ENCODE results near the gene HRK. TPM values are rescaled to one million over a fixed set of nuclear protein-coding genes. Genes with fewer than 3 reads are reported as not detected.

Gene HRK
- total and polyA plus RNA-seq, 9 donors: under 0.01 to 0.30 (median 0.15) TPM; not detected in 3

DNA sequence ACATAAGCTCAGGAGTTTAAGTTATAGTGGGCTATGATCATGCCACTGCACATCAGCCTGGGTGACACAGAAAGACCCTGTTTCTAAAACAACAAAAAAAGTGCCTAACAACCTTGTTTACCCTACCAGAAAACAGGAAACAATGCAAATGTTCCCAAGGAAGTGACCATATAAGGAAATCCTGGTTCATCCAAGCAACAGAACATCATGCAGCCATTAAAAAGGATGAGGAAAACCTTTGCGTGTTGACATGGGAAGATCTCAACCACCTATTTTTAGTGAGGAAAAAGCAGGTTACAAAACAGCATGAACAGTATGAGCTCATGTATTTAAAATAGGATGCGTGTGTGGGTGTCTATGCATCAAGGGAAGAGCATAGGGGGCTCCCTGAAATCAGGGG lies 13.7 kb downstream of the HRK start:
- WGBS, 3 donors: 82 to 95% (median 93%) methylated on average over 2 of the region's 2 CpGs
- DNase-seq: no peak
- no peaks in the 10 kb centered on the region for H3K27me3 ChIP-seq
- intact Hi-C loops (cut with DNase I): no loop called here
- no peak overlapping the region for H3K4me3 ChIP-seq
- no peaks in the 10 kb centered on the region for H3K9me3 ChIP-seq
- TF ChIP-seq POLR2A (IDR thresholded peaks at IDR 0.05) (no peak), EP300 (IDR thresholded peaks at IDR 0.05) (no peak)
- TF ChIP-seq, protein P1, sequence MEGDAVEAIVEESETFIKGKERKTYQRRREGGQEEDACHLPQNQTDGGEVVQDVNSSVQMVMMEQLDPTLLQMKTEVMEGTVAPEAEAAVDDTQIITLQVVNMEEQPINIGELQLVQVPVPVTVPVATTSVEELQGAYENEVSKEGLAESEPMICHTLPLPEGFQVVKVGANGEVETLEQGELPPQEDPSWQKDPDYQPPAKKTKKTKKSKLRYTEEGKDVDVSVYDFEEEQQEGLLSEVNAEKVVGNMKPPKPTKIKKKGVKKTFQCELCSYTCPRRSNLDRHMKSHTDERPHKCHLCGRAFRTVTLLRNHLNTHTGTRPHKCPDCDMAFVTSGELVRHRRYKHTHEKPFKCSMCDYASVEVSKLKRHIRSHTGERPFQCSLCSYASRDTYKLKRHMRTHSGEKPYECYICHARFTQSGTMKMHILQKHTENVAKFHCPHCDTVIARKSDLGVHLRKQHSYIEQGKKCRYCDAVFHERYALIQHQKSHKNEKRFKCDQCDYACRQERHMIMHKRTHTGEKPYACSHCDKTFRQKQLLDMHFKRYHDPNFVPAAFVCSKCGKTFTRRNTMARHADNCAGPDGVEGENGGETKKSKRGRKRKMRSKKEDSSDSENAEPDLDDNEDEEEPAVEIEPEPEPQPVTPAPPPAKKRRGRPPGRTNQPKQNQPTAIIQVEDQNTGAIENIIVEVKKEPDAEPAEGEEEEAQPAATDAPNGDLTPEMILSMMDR (IDR thresholded peaks at IDR 0.05): no peak
- H3K27ac ChIP-seq: no peak overlapping the region
- H3K36me3 ChIP-seq: no peaks in the 10 kb centered on the region
- H3K4me1 ChIP-seq (ENCODE audit: insufficient read depth): no peaks in the 10 kb centered on the region

DNA sequence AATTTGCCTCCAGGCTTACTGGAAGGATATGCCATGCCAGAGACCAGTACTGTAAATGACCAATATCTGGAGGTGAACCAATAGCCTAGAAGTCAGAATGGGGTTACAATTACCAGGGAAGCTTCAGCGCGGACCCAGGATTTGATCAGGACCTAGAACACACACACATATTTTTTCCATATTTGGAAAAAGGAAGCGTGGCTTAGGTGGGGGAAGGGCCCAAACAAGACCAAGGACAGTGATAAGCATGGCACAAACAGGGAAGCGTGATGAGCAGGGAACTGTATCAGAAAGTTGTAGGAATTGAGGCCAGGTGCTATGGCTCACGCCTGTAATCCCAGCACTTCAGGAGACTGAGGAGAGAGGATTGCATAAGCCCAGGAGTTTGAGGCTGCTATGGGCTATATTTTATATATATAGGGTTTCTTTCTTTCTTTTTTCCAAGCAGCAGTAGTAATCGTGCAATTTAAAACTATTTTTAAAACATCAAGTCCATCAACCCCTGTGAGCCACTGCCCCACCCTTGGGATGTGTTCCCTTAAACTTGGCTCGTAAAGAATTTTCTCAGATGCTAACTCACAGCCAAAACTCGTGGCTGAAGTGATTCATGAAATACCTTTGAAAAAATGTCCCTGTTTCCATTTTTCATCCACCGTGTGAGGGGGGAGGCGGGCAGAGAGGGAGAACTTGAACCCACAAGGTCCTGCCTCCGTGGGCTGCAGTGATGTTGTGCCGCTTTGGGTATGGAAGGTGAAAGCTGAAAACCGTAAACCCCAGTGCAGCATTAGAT lies 16.7 kb downstream of the HRK start:
- TF ChIP-seq, protein P1 (IDR thresholded peaks at IDR 0.05): no peak
- TF ChIP-seq POLR2A (IDR thresholded peaks at IDR 0.05) (no peak), EP300 (IDR thresholded peaks at IDR 0.05) (no peak)
- no peaks in the 10 kb centered on the region for H3K27me3 ChIP-seq
- no peak overlapping the region for H3K27ac ChIP-seq
- WGBS, 3 donors: 15 to 24% (median 16%) methylated on average over 13 of the region's 13 CpGs
- no peaks in the 10 kb centered on the region for H3K36me3 ChIP-seq
- H3K9me3 ChIP-seq: no peaks in the 10 kb centered on the region
- DNase-seq: no peak
- H3K4me3 ChIP-seq: no peak overlapping the region
- H3K4me1 ChIP-seq (ENCODE audit: insufficient read depth): peaks cover 3% of the 10 kb centered on the region
- intact Hi-C loops (cut with DNase I): no loop called here

DNA sequence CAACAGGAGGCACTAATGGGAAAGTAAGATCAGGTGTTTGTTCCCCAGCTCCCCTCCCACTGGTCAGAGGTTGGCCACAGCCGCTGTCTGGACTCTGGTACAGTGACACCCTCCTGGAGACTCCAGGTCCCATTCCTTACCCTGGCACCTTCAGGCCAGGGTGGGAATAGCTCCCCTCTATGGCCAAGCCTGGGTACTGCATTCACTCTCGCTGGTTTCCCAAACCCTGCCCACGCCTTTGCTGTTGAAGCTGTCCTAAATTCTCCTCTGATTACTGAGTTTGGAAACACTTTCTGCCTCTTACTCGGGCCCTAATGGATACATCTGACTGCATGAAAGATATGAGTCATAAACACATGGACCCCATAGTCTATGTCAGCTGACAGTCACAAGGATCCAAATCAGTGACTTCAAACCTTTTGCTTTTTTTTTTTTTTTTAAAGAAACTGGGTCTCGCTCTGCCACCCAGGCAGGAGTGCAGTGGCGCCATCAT lies 17.9 kb downstream of the HRK start:
- Histone ChIP-seq H3K27me3 (no peaks in the 10 kb centered on the region), H3K9me3 (no peaks in the 10 kb centered on the region), H3K4me3 (no peak overlapping the region), H3K27ac (no peak overlapping the region), H3K36me3 (no peaks in the 10 kb centered on the region), H3K4me1 (ENCODE audit: insufficient read depth) (peaks cover 4% of the 10 kb centered on the region)
- WGBS, 3 donors: 48 to 58% (median 53%) methylated on average over 6 of the region's 6 CpGs
- no peak for TF ChIP-seq EP300 (IDR thresholded peaks at IDR 0.05)
- TF ChIP-seq, protein P1 (IDR thresholded peaks at IDR 0.05): no peak
- intact Hi-C loops (cut with DNase I): no loop called here
- DNase-seq: no peak

DNA sequence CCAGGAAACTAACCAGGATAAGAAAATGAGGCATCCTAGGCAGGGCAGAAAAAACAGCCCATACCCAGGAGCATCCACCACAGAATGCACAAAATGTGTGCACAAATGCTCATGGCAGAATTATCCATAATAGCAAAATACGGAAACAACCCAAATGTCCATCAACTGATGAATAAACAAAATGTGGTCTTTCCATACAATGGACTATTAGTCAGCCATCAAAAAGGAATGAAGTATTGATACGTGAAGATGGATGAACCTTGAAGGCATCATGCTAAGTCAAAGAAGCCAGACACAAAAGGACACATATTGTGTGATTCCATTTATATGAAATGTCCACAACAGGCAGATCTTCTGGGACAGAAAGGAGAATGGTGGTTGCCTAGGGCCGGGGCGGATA lies 19.1 kb downstream of the HRK start:
- Histone ChIP-seq H3K4me1 (ENCODE audit: insufficient read depth) (peaks cover 6% of the 10 kb centered on the region), H3K27me3 (no peaks in the 10 kb centered on the region), H3K36me3 (no peaks in the 10 kb centered on the region), H3K4me3 (no peak overlapping the region), H3K9me3 (no peaks in the 10 kb centered on the region), H3K27ac (no peak overlapping the region)
- intact Hi-C loops (cut with DNase I): no loop called here
- DNase-seq: no peak
- 78 to 93% (median 90%) methylated on average over 4 of the region's 4 CpGs for whole genome bisulfite sequencing, 3 donors
- TF ChIP-seq, protein P1 (IDR thresholded peaks at IDR 0.05): no peak
- TF ChIP-seq EP300 (IDR thresholded peaks at IDR 0.05) (no peak), POLR2A (IDR thresholded peaks at IDR 0.05) (no peak)
